Naive B cell (primary cell): ENCODE results near the gene ST14. TPM values are rescaled to one million over a fixed set of nuclear protein-coding genes. Genes with fewer than 3 reads are reported as not detected.

ENCODE experiments used
- ATAC-seq, 2 donors: fragments of 150-1000 bp; cut with Tn5 transposase; 2 replicates each; pipeline ENCODE4 v1.10.0; 2021; ENCODE audit warnings: low read depth in 2 of 2, mild to moderate bottlenecking in 2 of 2, moderate library complexity in 2 of 2
- DNase-seq: peaks from one replicate; pipeline ENCODE4 v3.0.0; 2022
- H3K27ac Mint-ChIP-seq, 6 donors: one replicate each; pipeline ENCODE4 v1.8.0; 2020 to 2022; ENCODE audit warnings: mild to moderate bottlenecking in 6 of 6, mixed read lengths in 6 of 6, moderate library complexity in 5 of 6, inconsistent platforms in 2 of 6
- H3K27me3 Mint-ChIP-seq, 3 donors: one replicate each; pipeline ENCODE4 v1.8.0; 2021 to 2022; ENCODE audit warnings: mixed read lengths in 3 of 3, mild to moderate bottlenecking in 1 of 3
- H3K36me3 Mint-ChIP-seq, 2 donors: one replicate each; pipeline ENCODE4 v1.8.0; 2020 to 2022; ENCODE audit warnings: mixed read lengths in 2 of 2, inconsistent platforms in 1 of 2, mild to moderate bottlenecking in 1 of 2
- H3K4me1 Mint-ChIP-seq, 3 donors: one replicate each; pipeline ENCODE4 v1.8.0; 2020 to 2022; ENCODE audit warnings: mixed read lengths in 3 of 3, inconsistent platforms in 1 of 3, mild to moderate bottlenecking in 1 of 3, moderate library complexity in 1 of 3
- H3K4me3 Mint-ChIP-seq, 8 donors: one replicate each; pipeline ENCODE4 v1.8.0; 2020 to 2022; ENCODE audit warnings: mild to moderate bottlenecking in 8 of 8, mixed read lengths in 8 of 8, moderate library complexity in 8 of 8, inconsistent platforms in 2 of 8
- H3K9me3 Mint-ChIP-seq, 7 donors: one replicate each; pipeline ENCODE4 v1.8.0; 2020 to 2022; ENCODE audit warnings: mixed read lengths in 7 of 7, mild to moderate bottlenecking in 5 of 7, inconsistent platforms in 2 of 7, moderate library complexity in 1 of 7
- polyA plus RNA-seq, 6 donors: library from polyadenylated mRNA; unstranded; fragments of 300-500 nt; fragmentation: Illumina TruSeq; gene quantifications; one replicate each; pipeline ENCODE4 v1.2.3, GENCODE V29; 2021; ENCODE audit warnings: low read depth in 6 of 6

Gene ST14
- 10 to 100 TPM; 13.4 to 38.8 (median 20.0) TPM for polyA plus RNA-seq

DNA sequence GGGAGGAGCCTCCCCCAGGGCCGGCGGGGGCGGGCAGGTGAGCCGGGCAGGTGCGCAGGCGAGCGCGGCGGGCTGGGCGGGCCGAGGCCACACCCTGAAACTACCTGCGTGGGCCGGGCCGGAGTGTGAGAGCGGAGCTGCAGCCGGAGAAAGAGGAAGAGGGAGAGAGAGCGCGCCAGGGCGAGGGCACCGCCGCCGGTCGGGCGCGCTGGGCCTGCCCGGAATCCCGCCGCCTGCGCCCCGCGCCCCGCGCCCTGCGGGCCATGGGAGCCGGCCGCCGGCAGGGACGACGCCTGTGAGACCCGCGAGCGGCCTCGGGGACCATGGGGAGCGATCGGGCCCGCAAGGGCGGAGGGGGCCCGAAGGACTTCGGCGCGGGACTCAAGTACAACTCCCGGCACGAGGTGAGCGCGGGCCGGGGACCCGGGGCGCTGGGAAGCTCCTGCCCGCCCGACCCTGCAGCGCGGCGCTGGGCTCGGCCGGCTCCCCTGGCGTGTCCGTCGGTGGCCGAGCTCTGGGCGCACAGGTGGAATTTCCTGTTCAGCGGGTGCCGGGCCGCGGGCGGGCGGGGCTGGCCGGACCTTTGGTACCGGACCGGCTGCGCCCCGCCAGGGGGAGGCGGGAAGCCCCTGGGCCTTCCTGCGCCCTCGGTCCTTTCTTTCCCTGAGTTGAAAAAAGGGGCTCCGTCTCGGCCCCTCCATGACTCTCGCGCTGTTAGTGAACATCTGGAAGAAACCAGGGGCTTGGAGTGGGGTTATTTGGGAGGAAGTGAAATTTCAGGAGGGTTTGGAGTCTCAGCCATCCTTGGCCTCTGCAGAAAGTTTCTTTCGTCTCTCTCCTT, at the start of gene ST14:
ST14 (plus strand) TSS at position 126 of the 841 bp plus-strand sequence; CDS start at position 324, 198 bp downstream.
- ATAC-seq, result peak; percentile 85 to 88
- H3K9me3 Mint-ChIP-seq, result no peaks in the 10 kb centered on the region
- peaks cover 40 to 56% (median 40%) of the 10 kb centered on the region in 3 donors for H3K4me1 Mint-ChIP-seq
- H3K27me3 Mint-ChIP-seq, result peaks cover 0 to 5% (median 4%) of the 10 kb centered on the region in 3 donors
- DNase-seq, result peak; percentile 61
- peak within 1 kb of the TSS; percentile 77 to 97 (median 92) for H3K4me3 Mint-ChIP-seq
- H3K27ac Mint-ChIP-seq, result peak within 1 kb of the TSS; percentile 27 to 88 (median 74)
- H3K36me3 Mint-ChIP-seq, result no peaks in the 10 kb centered on the region

DNA sequence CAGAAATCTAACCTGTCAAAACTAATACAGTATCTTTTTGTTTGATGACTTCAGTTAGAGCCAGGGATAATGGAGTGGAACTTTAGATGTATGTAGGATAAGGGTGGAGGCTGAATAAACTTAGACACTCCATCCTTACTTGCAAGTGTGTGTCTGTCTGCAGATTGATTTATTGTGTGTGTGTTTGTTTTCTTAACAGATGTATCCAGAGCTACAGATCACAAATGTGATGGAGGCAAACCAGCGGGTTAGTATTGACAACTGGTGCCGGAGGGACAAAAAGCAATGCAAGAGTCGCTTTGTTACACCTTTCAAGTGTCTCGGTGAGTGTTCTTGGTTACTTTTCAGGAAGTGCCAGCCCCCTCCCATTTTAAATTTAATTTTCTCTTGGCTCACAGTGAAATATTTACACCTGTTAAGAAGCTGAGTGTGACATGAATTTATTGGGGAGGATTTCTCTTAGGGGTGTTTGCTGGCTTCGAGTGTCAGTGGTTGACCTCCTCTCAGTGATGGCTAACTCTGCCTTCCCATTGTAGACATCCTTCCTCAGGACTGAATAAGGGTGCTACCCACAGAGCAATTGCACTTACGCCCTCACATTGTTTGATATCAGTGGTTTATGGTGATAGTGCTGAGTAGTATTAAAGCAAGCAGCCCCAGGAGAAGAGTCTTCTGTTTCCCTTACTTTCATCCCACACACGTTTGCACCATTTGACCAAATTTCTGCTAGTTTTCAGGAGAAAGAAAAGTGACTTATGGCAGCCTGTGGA, 49.1 kb upstream of the ST14 start:
- peak overlapping the region in 4 of 6 donors; percentile 21 to 89 (median 69) for H3K27ac Mint-ChIP-seq

DNA sequence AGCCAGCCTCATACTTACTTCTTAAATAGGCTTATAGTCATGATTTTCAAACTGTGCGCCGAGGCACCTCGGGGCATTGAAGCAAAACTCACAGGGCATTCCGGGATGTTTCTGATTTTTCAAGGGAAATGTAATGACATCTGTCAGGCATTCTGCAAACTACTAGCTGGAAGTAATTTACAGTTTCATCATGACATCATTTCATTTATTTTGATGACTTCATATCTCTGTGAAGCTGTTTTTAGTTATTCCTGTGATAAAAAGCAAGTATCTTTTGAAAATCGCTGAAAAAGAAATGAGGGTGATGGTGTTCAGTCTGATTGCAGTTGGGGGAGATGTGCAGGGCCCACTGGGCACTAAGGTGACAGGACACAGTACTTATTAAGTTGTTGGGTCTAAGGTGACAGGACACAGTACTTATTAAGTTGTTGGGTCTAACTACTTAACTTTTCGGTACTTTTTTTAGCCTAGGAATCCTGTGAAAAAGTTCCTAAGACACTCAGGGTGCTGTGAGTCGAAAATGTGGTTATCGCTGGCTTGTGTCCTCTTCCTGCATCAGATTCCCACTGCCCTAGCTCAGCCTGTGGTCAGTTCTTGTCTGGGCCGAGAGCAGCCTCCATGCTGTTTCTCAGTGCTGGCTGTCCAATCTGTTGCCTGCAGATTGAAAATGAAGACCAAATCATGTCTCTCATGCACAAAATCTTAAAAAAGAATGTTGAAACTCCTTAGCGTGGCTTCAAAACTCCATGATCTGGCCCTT, 47.3 kb upstream of the ST14 start:
- H3K4me1 Mint-ChIP-seq, result peaks cover 24 to 62% (median 48%) of the 10 kb centered on the region in 3 donors
- H3K9me3 Mint-ChIP-seq, result peaks cover 0 to 2% (median 0%) of the 10 kb centered on the region in 7 donors
- peaks cover 32 to 33% of the 10 kb centered on the region in 2 donors for H3K36me3 Mint-ChIP-seq
- DNase-seq, result no peak
- ATAC-seq, result no peak
- H3K27me3 Mint-ChIP-seq, result no peaks in the 10 kb centered on the region
- peak overlapping the region in 4 of 6 donors; percentile 32 to 91 (median 78) for H3K27ac Mint-ChIP-seq
- no peak overlapping the region for H3K4me3 Mint-ChIP-seq

More for the DNA sequence above, 49.1 kb upstream of the ST14 start:
- DNase-seq (no peak), ATAC-seq (no peak)
- peaks cover 0 to 2% (median 0%) of the 10 kb centered on the region in 7 donors for H3K9me3 Mint-ChIP-seq
- H3K4me3 Mint-ChIP-seq, result peak overlapping the region in 1 of 8 donors; percentile 14
- H3K36me3 Mint-ChIP-seq, result peaks cover 32 to 33% of the 10 kb centered on the region in 2 donors
- no peaks in the 10 kb centered on the region for H3K27me3 Mint-ChIP-seq
- peaks cover 28 to 60% (median 51%) of the 10 kb centered on the region in 3 donors for H3K4me1 Mint-ChIP-seq

DNA sequence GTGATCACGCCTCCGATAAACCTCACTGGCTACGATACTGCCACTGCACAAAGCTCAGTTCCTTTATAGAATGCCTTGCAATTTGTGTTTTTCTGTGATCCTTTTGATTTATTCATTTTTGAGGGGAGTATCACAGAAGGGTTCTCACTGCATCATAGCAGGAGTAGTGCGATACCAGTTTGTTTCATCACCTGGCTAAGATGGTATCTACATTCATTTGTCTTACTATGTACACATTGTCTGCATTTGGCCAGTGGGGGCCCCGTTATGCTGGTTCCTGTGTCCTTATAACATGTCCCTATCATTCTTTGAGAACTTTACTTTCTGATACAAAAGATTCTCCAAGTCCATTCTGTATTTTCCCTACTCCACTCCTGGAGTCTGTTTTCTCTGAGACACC, 45.3 kb upstream of the ST14 start:
- Mint-ChIP-seq H3K9me3 (no peaks in the 10 kb centered on the region), H3K27ac (peak overlapping the region; percentile 43 to 84 (median 62)), H3K27me3 (no peaks in the 10 kb centered on the region), H3K4me3 (peak overlapping the region in 5 of 8 donors; percentile 16 to 76 (median 24)), H3K36me3 (peaks cover 32 to 33% of the 10 kb centered on the region in 2 donors), H3K4me1 (peaks cover 35 to 72% (median 55%) of the 10 kb centered on the region in 3 donors)
- DNase-seq, result no peak
- ATAC-seq, result no peak

DNA sequence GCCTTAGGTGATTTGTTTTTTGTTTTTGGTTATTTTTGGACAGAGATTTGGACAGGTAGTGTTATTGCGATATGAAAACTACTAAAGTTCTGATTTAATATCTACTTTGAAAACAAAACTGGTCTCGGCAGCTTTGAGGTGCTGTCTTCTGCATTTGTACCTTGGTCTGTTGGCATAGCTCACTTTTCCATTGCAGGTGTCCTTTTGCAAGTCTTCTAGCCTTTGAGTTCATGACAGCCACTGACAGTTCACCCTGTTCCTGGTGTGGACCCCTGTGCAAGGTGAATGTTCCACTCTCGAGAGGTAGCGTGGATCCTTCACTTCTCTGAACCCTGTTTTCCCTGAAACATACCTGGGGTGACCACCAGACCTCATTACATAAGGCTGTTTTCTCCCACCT, 44.9 kb upstream of the ST14 start:
- Mint-ChIP-seq H3K27me3 (no peaks in the 10 kb centered on the region), H3K27ac (peak overlapping the region in 5 of 6 donors; percentile 43 to 84 (median 67)), H3K4me3 (peak overlapping the region in 6 of 8 donors; percentile 23 to 76 (median 62)), H3K36me3 (peaks cover 30 to 32% of the 10 kb centered on the region in 2 donors), H3K9me3 (no peaks in the 10 kb centered on the region), H3K4me1 (peaks cover 39 to 72% (median 60%) of the 10 kb centered on the region in 3 donors)
- DNase-seq (no peak), ATAC-seq (no peak)

DNA sequence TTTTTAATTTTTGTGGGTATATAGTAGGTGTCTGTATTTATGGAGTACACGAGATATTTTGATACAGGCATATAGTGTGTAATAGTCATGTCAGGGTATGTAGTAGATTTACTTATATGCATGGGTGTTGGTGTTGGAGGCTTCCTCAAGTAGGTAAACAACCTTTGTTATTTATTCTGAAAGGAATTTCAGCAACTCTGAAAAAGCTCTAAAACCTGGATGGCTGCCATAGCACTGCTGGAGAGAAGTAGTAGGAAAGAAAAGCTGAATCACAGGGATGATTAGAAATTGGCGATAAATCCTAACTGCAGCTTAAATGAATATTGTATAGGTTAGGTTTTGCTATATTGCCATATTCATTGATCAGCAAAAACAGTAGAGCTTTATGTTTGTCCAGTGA, 44.4 kb upstream of the ST14 start:
- Mint-ChIP-seq H3K27ac (peak overlapping the region in 3 of 6 donors; percentile 84 to 90 (median 88)), H3K36me3 (peaks cover 25 to 29% of the 10 kb centered on the region in 2 donors), H3K9me3 (no peaks in the 10 kb centered on the region), H3K27me3 (no peaks in the 10 kb centered on the region), H3K4me1 (peaks cover 42 to 75% (median 65%) of the 10 kb centered on the region in 3 donors), H3K4me3 (peak overlapping the region; percentile 33 to 77 (median 70))
- DNase-seq (no peak), ATAC-seq (no peak)

DNA sequence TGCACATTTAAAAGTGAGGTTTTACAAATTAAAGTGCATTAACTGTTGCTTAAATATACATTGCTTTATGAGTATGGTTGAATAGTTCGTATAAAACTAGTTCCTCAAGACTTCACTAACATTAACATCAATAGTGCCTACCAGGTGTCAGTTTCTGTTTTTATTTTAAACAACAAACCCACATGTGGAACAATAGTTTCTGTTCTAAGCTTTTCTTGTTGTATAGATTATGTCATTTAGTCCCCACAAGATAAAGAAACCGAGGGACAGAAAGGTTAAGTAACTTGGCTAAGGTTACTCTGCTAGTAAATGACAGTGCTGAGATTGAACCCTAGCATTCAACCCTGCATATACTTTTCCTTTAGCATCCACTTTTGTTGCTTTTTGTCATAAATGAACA, 41.4 kb upstream of the ST14 start:
- peaks cover 63 to 97% (median 85%) of the 10 kb centered on the region in 3 donors for H3K4me1 Mint-ChIP-seq
- peaks cover 15 to 16% of the 10 kb centered on the region in 2 donors for H3K36me3 Mint-ChIP-seq
- H3K9me3 Mint-ChIP-seq, result no peaks in the 10 kb centered on the region
- DNase-seq (peak; percentile 65), ATAC-seq (peak; percentile 50 to 56)
- H3K27me3 Mint-ChIP-seq, result no peaks in the 10 kb centered on the region
- peak overlapping the region; percentile 85 to 96 (median 92) for H3K27ac Mint-ChIP-seq
- peak overlapping the region; percentile 46 to 90 (median 82) for H3K4me3 Mint-ChIP-seq

DNA sequence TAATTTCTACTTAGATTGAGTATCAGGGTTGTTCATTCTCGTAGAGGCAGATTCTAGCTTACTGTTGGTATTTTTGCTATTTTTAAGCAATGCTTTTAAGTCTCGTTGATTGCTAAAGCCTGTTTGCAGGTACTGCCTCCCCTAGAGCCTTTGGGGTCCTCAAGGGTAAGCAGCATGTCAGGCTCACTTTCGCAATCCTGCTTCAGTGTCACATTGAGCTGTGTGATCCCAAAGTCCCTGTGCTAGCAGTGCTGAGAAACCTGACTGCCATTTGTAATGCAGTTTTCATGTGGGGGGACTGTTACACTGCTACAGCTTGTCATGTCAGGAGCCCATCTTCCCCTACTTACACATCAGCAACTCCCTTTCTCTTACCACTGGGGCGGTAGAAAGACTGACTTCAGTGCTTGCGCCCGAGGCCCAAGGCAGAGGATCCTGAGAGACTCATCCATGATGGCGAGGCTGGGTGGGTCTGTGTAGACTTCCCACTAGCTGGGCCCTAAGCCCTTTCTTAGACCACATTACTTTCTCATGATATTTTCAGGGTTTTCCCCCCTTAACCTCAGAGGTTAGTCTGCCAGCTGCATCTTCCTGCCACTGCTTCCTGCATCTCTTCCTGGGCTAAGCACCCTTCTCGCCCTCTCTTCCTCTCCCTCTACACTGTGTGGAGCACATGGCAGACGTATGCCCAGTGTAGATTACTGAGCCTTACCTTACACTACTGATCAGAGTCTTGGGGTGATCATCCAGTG, 40.8 kb upstream of the ST14 start:
- Mint-ChIP-seq H3K27ac (peak overlapping the region; percentile 85 to 96 (median 92)), H3K4me3 (peak overlapping the region; percentile 46 to 90 (median 82)), H3K9me3 (no peaks in the 10 kb centered on the region), H3K27me3 (no peaks in the 10 kb centered on the region), H3K4me1 (peaks cover 67 to 98% (median 85%) of the 10 kb centered on the region in 3 donors), H3K36me3 (peaks cover 18 to 20% of the 10 kb centered on the region in 2 donors)
- ATAC-seq (peak; percentile 78 to 79), DNase-seq (peak; percentile 76)

DNA sequence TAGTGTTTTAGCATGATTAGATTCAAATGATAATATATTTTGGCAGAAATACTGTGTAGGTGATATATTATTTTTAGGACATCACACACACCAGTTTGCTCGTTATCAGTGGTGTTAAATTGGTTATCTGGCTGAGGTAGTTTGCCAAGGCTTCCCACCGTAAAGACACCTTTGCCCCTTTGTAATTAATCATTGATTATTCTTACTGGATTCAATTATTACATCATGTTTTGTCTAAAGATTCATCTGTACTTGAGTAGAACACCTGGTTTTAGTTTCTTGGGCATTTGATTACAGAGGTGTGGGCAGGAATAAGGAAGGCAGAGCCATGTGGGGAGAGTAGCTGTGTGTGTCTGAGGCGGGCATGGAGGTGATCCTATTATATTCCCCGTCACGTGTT, 39.5 kb upstream of the ST14 start:
- H3K4me3 Mint-ChIP-seq, result peak overlapping the region in 7 of 8 donors; percentile 39 to 90 (median 75)
- no peaks in the 10 kb centered on the region for H3K27me3 Mint-ChIP-seq
- ATAC-seq (no peak), DNase-seq (no peak)
- peaks cover 66 to 98% (median 85%) of the 10 kb centered on the region in 3 donors for H3K4me1 Mint-ChIP-seq
- H3K36me3 Mint-ChIP-seq, result peaks cover 24 to 27% of the 10 kb centered on the region in 2 donors
- no peaks in the 10 kb centered on the region for H3K9me3 Mint-ChIP-seq
- H3K27ac Mint-ChIP-seq, result peak overlapping the region; percentile 6 to 95 (median 81)

DNA sequence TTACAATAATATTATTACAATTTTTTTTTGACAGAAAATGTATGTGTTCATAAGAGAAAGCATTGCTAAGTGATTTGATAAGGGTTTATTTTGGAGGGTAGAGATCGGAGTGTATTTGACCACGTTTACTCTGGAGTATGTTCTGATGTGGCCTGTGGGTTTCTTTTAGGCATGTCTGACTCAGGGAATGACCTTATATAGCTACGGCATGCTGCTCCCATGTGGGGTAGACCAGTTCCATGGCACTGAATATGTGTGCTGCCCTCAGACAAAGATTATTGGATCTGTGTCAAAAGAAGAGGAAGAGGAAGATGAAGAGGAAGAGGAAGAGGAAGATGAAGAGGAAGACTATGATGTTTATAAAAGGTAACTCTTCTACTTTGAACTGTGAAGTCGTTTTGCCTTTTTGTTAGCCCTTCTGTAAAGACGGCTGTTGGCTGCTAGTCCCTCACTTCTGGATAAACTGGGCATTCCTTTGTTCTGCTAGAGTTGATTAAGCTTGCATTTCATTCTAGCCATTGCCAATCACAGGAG, 38.1 kb upstream of the ST14 start:
- no peaks in the 10 kb centered on the region for H3K9me3 Mint-ChIP-seq
- H3K4me3 Mint-ChIP-seq, result peak overlapping the region; percentile 75 to 94 (median 86)
- DNase-seq (no peak), ATAC-seq (no peak)
- peak overlapping the region; percentile 68 to 96 (median 82) for H3K27ac Mint-ChIP-seq
- H3K36me3 Mint-ChIP-seq, result peaks cover 24 to 27% of the 10 kb centered on the region in 2 donors
- peaks cover 58 to 94% (median 70%) of the 10 kb centered on the region in 3 donors for H3K4me1 Mint-ChIP-seq
- no peaks in the 10 kb centered on the region for H3K27me3 Mint-ChIP-seq

DNA sequence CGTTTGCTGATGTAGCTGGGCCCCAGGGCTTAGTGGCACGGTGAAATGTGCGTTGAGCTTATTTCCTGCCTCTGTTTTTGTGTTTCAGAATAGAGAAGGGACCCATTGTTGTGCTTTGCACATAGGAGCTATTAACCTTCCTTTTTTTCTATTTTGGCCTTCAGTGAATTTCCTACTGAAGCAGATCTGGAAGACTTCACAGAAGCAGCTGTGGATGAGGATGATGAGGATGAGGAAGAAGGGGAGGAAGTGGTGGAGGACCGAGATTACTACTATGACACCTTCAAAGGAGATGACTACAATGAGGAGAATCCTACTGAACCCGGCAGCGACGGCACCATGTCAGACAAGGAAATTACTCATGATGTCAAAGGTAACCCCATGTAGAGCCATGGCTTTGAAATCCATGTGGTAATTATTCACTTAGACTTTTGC, 37.4 kb upstream of the ST14 start:
- ATAC-seq, result peak; percentile 29 to 40

More for the DNA sequence above, 37.4 kb upstream of the ST14 start:
- no peaks in the 10 kb centered on the region for H3K27me3 Mint-ChIP-seq
- H3K36me3 Mint-ChIP-seq, result peaks cover 24 to 27% of the 10 kb centered on the region in 2 donors
- DNase-seq, result peak; percentile 50
- H3K4me3 Mint-ChIP-seq, result peak overlapping the region; percentile 75 to 94 (median 86)
- H3K4me1 Mint-ChIP-seq, result peaks cover 58 to 95% (median 69%) of the 10 kb centered on the region in 3 donors
- H3K9me3 Mint-ChIP-seq, result no peaks in the 10 kb centered on the region
- H3K27ac Mint-ChIP-seq, result peak overlapping the region; percentile 77 to 96 (median 88)
